GM19372 (cell line): ENCODE data around the gene ZNF500.

ENCODE experiments used
- ATAC-seq: cut with Tn5 transposase; IDR thresholded peaks from one replicate; pipeline ENCODE4 v1.9.1; 2021; ENCODE audit warnings: mild to moderate bottlenecking, low read depth, moderate library complexity; ENCODE audit not compliant: unreplicated experiment

The ZNF500 gene

DNA sequence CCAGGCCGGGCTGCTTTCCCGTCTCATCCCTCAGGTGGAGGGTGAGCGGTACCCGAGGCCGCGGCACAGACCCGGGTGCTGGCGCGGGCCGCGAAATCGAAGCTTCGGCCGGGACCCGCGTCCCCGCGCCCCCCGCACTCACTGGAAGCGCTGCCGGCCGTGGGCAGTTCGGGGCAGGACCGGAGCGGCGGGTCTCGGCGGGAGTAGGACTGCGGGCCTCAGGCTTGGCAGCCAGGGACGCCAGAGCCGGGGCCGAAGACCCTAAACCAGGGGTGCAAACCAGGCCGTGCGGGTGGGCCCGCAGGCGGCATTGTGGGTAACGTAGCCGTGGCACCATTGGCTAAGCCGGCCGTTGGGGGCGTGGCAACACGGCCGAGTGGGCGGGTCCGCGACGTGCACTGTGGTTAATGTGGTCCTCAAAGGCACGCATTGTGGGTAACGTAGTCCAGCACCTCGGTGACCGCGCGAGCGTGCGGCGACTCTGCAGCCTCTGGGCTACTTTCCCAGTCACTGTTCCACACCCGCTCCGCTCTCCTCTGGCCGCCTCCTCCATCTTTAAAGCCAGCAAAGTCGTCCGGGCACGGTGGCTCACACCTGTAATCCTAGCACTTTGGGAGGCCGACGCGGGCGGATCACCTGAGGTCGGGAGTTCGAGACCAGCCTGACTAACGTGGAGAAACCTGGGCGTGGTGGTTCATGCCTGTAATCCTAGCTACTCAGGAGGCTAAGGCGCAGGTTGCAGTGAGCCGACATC, at the start of gene ZNF500:
Gene ZNF500 (minus strand): TSS at position 288 of the 754 bp plus-strand sequence. CDS start 1,184 bp downstream, outside the sequence.
- ATAC-seq: peak; percentile 78

DNA sequence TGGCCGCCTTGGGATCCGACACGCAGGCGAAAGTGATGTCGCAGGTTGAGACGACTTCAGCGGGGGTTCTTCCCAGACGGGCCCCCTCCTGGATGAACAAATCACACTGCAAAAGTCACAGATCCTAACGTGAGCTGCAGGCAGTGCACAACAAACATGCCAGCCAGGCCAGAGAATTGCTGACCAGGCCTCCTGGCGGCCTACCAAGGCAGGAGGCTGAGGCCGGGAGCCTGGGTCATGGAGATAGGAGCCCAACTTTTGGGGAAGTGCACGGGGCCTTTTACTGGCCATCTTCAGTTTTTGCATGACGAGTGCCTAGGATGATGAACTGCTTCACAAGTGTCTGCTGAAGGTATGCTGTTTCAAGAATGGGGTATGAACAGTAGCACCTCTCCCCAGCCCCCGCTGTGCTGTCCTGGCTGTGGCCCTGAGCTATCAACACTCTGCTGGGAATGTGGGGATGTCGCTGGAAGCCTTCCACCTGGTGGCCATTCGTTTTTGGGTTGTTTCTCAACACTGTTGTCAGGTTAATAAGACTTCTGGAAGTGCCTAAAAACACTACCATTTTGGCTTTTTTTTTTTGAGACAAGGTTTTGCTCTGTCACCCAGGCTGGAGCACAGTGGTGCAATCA, 47.7 kb upstream of the ZNF500 start:
- ATAC-seq: no peak

DNA sequence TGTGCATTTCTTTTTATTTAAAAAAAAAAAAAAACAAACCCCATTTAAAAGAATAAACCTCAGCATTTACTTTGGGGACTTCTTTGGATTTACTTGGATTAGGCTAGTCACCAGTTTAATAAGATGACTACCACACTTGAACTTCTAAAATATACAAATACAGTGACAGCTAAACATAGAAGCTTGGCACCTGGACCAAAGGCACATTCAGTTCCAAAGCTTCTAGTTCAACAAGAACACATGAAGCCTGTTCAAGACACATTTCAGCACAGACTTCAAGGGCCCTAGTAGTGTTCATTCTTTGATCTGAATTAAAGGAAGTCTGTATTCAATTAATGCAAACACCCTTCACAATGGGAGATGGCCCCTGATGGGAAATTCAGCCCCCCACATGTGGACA, 47.1 kb upstream of the ZNF500 start:
- ATAC-seq: no peak

DNA sequence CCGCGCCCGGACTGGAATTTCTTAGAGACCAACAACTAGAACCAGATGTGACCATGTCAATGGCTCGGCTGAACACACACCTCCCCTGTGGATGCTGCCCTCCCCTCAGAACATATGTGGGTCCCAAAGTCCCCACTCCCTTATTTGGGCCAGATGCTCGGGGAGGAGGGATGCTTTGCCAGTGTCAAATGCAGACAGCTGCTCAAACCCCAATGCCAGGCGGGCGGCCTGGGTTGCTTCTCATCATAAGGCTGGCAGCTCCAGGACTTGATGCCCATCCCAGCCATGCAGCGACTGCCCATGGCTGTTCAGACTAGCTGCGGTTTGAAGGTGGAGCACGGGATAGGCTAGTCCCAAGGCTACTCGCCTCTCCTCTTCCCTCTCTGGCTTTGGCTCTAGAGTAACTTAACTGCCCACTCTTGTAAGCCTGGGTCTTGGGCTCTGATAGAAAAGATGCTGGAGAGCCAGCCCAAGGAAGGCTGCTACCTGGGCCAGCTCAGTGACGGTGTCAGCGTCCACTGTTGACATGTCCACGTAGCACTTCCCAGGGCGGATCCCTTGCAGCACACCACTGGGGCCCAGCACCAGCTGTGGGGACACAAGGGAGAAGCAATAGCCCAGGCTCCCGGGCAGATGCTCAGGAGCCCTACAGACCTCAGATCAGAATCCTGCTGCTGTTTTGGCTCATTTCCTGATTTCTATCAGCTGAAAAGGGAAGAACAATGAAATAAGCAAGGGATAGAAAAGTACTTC, 46.5 kb upstream of the ZNF500 start:
- ATAC-seq: no peak

DNA sequence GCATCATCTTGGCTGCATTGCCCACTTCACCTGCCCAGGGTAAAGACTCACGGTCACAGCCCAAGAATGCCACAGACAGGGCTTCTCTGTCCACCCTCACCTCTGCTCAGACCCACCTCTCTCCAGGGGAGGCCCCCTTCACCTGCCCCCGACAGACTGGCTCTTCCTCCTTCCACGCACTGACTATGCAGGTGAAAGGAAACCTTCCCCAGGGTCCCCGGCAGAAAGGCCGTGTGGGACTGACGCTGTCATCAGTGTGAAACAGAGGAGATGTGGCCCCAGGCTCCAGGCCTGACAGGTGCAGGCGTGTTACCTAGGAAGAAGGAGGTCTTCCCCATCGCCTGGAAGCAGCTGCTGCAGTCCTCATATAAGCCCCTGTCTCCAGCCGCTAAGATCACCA, 44.8 kb upstream of the ZNF500 start:
- no peak for ATAC-seq

DNA sequence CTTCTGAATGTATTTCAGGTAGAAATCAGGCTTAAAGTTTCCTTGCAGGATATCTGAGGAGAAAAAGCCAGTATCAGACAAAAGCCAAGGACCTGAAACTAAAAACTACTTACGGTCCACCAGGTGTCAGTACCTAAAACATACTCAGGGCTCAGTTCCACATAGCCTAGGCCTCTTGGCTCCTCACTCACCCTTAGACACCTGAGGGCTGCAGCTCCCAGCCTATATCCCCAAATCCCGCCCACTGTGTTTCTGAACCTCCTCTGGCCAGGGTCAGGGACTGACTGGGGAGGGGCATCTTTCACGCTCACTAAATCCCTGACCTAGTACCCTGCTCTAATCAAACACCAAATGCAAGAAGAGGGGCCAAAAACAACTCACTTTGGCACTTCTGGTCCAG, 44.3 kb upstream of the ZNF500 start:
- no peak for ATAC-seq

DNA sequence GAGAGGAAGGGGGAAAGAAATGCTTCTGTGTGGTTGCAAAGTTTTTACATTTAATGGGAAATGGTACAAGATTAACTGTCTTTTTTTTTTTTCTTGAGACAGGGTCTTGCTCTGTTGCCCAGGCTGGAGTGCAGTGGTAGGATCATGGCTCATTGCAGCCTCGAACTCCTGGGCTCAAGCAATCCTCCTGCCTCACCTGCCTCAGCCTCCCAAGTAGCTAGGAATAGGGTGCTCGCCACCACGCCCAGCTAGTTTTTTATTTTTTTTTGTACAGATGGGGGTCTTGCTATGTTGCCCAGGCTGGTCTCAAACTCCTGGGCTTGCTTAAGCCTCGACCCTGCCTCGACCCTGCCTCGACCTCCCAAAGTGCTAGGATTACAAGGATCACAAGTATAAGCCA, 39.3 kb upstream of the ZNF500 start:
- ATAC-seq: no peak

DNA sequence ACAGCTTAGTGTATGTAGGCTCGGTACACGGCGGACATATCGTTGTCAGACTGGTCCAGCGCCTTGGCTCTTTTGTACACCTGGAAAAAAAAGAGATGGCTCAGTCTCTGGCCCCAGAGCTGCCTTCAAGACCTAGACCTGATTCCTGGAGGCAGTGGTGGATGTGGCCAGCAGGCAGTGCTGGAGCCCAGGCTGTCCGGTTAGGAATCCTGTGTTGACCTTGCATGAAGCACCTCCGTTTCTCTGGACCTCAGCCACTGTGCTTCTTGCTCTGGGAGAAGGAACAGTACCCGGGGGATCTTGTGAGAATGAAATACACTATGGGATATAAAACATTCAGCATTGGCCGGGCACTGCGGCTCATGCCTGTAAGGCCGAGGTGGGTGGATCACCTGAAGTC, 38.3 kb upstream of the ZNF500 start:
- no peak for ATAC-seq

DNA sequence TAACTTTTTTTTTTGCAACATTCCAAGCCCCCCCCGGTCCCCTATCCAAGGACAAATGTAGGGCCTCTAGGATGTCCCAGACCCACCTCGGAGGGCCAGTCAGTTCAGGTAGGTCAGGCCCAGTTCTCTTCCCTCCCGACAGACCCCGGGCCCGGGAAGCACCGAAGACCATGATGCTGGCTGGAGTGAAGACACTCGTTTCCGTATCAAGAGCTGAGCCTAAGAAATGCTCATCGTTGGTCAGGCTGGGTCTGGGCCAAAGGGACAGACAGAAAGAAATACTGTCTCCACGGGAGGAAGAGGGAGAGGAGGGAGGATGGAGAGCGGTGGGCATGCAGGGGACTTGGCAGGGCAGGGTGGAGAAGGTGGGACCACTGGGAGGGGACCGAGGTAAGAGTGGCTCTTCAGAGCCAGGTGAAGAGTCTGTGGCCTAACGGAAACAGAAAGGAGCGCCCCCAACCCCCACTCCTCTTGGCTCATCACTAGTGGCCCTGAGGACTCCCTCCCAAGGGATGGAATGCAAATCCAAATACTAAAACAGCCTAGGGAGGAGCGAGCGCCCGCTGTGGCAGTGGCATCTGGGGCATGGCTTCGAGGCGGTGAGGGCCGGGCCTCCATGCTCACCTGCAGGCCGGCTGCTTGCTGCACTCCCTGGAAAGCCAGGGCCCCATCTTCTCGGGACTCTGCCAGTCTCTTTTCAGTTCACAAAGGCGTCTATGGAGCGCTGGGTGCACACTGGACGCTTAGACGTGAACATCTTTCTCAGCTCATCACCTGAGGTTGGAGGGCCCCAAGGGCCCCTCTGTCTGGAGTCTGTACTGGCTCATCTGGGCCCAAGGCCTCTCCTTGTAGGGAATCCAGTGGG, 37.2 kb upstream of the ZNF500 start:
- ATAC-seq: no peak

DNA sequence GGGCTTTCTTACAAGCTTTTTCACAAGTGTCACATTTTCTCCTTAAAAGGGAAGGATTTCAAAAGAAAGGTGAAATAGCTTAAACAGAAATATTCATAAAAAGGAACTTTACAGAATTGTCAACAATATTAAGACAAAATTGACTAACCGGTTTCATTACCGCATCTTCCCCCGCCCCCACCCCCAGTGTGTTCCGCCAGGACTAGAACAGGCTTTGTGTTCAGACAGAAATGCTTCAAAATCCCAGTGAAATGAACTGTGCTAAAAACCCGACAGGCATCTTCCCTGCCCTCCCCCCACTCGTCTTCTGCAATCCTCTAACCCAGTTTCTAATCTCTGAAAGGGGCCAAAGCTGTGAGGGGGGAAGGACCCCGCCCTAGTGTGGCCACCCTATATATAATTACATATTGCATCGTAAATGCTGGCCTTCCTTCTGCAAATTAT, 36.5 kb upstream of the ZNF500 start:
- no peak for ATAC-seq

DNA sequence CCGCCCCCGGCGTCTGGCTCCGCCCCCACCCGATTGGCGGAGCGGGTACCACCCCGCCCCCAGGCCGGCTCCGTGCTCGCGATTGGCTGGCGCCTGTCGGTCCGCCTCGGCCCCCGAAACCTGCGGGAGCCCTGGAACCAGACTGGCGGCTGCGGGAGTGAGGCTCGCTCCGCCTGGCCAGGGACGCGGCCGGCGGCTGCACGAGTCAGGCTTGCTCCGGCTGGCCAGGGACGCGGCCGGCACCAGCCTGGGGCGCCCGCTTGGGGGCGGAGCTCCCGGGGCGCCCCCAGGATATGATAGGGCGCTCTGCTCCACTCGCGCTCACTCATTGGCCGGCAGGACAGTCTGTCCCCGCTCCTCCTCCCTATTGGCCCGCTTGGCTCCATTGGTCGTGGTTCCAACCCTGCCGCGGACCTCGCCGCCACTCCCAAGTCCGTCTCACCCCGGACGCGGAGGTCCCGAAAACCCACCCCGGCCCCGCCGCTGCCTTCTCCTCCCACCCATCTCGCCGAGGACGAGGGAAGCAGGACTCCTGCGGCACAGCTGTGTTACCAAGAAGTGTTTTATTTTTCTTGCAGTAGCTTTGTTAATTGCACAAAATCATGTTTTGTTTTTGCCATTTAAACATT, 35.8 kb upstream of the ZNF500 start:
- peak; percentile 91 for ATAC-seq

DNA sequence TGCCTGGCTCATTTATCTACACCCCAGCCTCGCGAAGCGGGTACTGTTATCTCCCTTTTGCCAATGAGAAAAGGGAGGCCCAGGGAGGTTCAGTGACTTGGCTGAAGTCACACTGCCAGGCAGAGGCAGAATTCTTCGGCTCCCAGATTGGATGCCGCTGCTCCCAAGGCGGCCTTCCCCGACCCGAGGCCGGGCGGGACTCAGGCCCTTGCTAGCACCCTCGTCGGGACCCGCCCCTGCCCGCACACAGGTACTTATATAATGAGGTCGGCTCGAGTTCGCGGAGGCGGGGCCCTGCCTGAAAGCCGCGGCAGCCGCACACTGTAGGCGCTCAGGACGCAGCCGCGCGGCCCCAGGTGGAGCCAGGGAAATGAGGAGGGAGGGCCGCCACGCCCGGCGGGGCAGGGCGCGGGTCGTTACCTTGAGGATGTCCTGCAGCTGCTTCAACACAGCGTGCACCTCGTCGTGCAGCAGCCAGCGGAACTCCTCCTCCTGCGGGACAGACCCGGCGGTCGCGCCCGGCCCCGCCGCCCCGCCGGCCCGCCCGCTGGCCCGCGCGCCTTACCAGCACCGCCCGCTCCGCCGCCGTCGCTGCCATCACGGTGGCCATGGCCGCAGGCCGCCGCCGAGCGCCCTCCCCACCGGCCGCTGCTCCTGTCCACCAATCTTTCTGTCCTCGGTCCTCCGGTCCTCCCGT, 35.1 kb upstream of the ZNF500 start, which contains the start of gene ROGDI:
Gene ROGDI (minus strand): TSS at position 672 of the 697 bp plus-strand sequence. CDS start 62 bp downstream, at position 610.
- peak; percentile 49 for ATAC-seq

DNA sequence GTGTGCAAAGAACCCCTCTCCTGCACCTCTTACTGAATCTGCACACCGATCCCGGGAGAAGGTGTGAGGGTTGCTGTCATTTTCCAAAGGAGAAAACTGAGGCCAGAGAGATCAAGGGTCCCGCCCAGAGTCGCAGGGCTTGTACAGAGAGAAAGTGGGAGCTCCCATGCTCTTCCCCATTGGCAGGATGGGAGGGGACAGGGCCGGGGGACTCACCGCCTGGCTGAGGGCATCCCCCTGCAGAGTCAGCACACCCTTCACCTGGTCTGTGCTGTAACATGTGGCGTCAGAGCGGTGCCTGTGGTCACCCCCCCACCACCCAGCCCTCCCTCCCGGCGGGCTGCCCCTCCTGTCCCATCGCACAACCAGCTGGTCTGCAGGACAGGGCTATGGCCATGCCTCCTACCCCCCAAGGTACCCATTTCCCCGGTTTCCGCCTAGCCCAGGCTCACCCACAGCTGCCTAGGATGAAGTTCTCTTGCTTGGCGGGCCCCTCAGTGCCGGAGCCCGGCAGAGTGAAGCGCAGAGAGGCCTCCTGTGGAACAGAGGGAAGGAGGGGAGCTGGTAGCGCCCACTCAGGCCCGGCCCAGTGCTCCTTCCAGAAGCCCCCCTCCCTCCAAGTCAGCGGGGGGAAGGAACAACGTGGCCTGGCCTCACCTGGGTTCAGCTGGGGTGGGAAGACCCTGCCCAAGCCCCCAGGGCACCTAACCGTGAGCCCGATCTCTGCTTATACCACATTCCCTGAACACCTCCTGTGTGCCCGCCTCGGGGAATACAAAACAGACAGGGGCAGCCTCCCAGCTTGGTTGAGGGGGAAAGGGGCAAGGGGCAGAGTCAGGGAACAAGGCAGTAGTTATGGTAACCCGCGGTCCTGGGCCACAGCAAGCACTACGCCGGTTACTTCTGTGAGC, 34.3 kb upstream of the ZNF500 start:
- no peak for ATAC-seq

DNA sequence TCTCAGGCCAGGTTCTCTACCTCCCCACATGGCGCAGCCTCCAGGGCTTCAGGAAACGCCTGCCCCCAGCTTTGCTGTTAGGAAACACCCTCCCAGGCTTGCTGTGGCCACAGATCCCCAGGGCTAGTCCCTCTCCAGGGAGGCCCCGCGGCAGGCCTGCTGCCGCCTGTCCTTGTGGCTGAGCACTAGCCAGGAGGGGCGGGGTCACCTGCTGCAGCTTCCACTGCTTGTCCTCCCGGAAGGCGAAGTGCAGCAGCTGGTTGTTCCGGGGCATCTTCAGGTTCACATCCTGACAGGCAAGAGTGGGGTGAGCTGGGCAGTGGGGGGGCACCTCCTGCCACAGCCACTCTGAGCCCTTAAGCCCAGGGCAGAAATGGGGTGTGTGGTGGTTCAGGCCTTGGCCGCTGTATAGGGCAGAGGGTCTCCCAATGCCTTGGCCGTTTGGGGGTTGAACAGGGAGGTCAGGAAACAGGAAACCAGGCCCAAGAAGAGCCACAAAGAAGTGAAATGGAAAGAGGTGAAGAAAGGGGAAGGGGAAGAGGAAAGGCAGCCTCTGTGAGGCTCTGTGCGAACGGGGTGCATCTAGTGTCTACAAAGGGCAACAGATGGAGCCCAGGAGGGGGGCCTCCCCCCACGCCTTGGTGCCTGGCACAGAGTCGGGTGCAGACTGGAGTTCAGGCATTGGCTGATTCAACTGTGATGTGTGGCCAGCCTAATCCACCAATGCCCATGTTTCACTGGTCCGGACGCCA, 33.5 kb upstream of the ZNF500 start:
- ATAC-seq: no peak

DNA sequence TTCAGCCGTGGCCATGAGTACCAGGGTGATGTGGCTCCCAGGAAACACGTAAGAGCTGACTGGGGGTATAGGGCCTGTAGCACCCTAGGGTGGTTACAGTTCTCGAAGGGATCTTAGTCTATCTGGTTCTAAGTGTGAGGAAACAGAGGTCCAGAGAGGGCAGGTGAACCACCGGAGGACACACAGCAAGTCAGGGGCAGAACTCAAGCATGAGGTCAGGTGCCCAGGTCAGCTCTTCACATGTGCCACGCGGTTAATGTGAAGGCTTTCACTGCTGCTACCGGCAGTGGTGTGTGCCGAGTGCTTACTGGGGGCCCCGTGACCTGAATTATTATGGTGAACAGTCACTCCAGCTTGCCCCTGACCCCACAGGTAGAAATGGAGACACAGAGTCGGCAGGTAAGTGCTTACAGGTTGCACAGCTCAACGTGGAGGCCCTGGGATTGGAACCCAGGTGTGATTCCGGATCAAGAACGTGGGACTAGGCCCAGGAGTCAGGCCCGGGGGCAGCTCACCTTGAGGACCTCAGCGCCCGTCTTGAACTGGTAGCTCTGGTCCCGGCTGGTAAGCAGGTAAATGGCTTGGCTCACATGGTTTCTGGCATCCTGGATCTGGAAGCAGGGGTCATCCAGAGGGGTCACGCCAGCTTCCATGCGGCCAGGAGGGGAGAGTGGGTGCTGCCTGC, 32.4 kb upstream of the ZNF500 start:
- no peak for ATAC-seq

DNA sequence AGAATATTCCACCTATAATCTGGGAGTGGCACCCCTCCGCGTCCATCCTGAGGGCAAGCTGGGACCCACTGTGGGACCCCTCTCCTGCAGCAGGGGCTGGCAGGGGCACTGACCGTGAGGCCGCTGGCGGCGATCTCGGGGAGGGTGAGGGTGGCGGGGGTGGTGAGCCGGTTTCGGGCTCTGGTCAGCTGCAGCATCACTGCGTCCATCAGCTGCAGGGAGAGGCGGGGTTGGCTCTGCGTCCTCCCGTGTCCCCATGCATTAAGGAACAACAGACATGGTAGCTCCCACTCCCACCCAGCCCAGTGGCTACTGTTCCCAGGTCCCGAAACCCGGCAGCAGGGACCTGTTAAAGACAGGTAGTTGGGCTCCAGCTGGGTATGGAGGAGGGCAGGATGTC, 31.5 kb upstream of the ZNF500 start:
- no peak for ATAC-seq

DNA sequence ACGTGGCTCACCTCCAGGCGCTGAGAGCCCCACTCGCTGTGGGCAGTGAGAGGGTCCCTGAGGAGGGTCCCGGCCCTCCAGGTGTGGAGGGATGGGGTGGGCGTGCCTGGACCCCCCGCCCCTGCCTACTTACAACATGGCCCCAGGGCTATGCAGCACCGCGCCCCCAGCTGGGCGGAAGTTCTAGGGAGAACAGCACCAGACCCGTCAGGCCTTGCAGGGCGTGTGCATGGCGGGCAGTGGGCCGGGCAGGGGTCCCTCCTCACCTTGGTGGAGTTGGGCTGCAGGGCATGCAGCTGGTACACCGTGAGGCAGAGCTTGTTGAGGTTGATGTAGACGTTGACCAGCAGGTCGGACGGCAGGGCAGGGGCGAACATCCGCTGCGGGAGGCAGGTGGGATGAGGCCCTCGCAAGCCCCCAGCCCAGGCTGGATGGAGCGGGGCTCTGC, 30.9 kb upstream of the ZNF500 start:
- ATAC-seq: no peak
